IPS-NIHi11 (cell line): Measurements from ENCODE around the gene AHDC1.

ENCODE experiments used
- DNase-seq: peaks from one replicate; pipeline ENCODE4 v3.0.0; 2012; ENCODE audit warnings: mixed read lengths, low spot score

Gene AHDC1

GRCh38 chr1:27576806-27577227, 27.1 kb downstream of the AHDC1 start:
- no peak for DNase-seq

- peak; percentile 87 for DNase-seq
These were observed 28.1 kb downstream of the AHDC1 start for GRCh38 chr1:27575840-27576331.

GRCh38 chr1:27574871-27575831, 28.8 kb downstream of the AHDC1 start:
- DNase-seq, result peak; percentile 82

- DNase-seq, result no peak
These were observed 29.8 kb downstream of the AHDC1 start for GRCh38 chr1:27574001-27574781.

- DNase-seq, result no peak
These were observed 31.1 kb downstream of the AHDC1 start for GRCh38 chr1:27572679-27573426.

- no peak for DNase-seq
These were observed 31.8 kb downstream of the AHDC1 start for GRCh38 chr1:27572019-27572678.

GRCh38 chr1:27571439-27572018, 32.4 kb downstream of the AHDC1 start:
- DNase-seq, result no peak

GRCh38 chr1:27570784-27571183, 33.2 kb downstream of the AHDC1 start:
- no peak for DNase-seq

GRCh38 chr1:27570356-27570755, 33.6 kb downstream of the AHDC1 start:
- no peak for DNase-seq

GRCh38 chr1:27569506-27570291, 34.2 kb downstream of the AHDC1 start:
- DNase-seq, result no peak

- no peak for DNase-seq
These were observed 34.9 kb downstream of the AHDC1 start for GRCh38 chr1:27569088-27569460.

- DNase-seq, result peak; percentile 92
These were observed 35.5 kb downstream of the AHDC1 start for GRCh38 chr1:27568300-27569087.

GRCh38 chr1:27567971-27568299, 36.0 kb downstream of the AHDC1 start:
- no peak for DNase-seq

- DNase-seq, result no peak
These were observed 36.8 kb downstream of the AHDC1 start for GRCh38 chr1:27567146-27567526.

- DNase-seq, result no peak
These were observed 37.3 kb downstream of the AHDC1 start for GRCh38 chr1:27566462-27567145.

GRCh38 chr1:27564710-27565649, 39.0 kb downstream of the AHDC1 start:
- DNase-seq, result no peak

- DNase-seq, result no peak
These were observed 40.1 kb downstream of the AHDC1 start for GRCh38 chr1:27563591-27564471.
